Activated CD4-positive, alpha-beta T cell treated with anti-CD3 and anti-CD28 coated beads for 1 hour (primary cell): ENCODE measurements around the gene COL4A1.

Experiments
- DNase-seq: peaks from one replicate; pipeline ENCODE4 v3.0.0-alpha.2; 2020

Gene COL4A1

DNA sequence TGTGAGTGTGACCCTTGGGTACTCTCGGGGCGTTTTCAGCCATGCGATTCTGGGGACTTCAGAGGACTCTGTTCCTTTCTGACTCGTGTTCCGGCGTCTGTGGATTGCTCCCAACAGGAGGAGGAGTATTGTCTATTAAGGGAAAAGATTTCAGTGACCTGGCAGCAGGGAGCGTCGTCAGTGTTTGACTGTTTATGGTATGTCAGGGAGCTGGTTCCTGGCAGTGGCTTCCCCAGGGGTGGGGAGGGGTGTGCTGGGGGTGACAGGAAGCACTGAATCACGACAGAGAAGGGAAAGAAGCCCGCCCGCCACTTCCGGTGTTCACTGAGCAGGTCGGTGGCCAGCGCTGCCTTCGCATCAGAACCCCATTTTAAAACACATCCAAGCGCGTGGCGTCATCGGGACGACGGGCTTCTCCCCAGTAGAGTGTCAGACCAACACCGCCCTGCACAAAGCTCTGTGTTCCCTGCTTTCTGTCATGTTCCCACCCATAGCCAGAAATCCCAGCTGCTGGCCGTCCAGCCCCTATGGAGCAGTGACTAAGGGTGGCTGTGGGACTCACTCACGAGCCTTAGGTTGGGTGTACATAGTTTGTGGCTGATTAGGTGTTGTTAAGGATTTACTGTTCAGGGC lies 34.0 kb upstream of the COL4A1 start:
- DNase-seq = peak; percentile 50

DNA sequence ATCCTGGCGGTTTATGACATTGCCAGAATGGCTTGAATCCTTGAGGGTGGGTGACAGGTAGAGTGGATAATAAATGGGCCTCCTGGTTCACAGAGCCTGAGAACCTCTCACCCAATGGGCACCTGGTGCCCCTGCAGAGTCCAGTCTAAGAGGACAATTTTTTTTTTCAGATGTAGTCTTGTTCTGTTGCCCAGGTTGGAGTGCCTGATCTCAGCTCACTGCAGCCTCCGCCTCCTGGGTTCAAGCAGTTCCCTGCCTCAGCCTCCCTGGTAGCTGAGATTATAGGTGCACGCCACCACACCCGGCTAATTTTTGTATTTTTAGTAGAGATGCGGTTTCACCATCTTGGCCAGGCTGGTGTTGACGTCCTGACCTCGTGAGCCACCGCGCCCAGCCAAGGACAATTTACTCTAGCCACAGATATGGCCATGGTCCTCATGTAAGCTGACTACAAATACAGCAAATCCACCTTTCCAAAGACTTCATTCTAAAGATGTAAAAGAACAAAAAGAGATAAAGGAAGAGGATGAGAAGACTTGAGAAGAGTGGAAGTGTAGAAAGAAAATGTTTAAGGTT lies 33.1 kb upstream of the COL4A1 start:
- DNase-seq = no peak

DNA sequence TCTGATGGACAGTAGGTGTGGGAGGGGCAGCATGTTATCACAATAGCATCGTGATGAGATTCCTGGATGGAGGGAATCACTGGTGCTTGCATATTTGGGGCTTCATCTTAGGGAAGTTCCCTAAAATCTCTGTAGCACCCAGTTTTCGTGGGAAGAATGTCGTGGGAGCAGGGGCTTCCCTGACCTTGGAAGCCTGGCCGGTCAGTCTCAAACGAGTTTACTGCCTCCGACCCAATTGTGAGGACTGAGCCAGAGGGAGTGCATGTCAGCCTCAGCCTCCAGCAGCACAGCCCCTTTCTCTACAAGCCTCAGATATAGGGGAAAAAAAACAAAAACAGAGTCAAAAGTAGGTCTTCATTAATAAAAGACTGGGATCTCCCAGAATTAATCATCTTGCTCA lies 32.3 kb upstream of the COL4A1 start:
- no peak for DNase-seq

DNA sequence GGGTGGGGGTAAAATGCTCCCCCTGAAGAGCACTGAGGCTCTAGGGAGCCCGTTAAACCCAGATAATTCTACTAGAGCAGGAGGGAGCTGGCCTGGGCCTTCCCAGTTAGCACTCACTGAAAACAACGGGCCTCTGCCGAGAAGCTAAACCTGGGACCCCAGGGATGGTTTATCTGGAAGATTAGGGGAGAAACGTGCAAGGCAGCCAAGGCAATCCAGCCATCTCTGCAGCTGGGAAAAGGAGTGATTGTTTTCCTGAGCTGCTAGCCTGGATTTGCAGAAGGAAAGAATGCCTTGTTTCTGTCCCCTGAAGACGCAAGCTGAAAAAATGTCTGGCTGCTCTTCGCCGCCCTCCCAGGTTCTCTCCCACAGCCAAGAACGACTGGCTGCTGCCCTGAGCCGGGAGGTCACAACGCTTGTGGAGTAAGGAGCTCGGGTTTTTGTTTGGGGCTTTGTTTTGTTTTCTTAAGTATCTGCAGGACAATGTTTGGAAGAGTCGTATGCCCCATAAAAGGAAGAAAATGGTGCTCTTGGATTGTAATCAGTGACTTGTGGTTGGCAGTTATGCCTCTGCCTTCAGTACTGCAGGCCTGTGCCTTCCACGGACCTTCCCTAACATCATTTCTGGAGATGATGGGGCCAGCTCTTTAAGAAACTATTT lies 31.6 kb upstream of the COL4A1 start:
- no peak for DNase-seq

DNA sequence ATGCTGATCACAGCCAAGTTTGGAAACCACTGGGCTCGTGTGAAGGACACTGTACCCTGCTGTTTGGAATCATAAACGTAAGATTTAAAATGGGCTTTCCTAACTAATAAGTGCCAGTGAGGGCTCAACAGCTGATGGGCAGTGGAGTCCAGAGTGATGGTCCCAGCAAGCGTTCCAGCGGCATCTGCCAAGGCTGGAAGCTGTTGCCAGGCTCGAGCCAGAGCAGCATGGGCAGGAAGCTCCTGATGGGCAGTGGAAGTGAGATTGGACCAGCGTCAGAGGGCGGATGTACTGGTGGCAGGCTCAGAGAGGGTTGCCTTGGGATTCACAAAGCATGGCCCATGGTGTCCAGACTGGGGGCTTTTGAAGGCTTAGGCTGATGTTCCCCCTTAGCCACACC lies 30.3 kb upstream of the COL4A1 start:
- DNase-seq = no peak

DNA sequence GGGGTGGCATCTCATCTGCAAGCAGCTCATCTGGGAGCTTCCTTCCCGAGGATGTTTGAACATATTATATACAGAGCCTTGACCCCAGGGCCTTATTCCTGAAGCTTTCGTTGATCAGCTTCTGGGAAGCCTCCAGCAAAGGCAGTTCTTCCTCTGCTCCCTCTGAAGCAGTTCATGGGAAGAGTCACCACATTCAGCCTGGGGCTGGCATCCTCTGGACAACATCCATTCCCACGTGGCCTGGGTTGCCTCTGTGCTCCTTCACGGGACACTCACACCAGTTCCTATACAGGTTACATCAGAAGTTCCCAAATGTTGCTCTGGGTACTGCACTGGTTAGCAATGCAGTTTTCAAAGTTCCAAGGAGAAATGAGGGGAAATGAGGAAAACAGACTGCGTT lies 29.7 kb upstream of the COL4A1 start:
- DNase-seq = no peak

DNA sequence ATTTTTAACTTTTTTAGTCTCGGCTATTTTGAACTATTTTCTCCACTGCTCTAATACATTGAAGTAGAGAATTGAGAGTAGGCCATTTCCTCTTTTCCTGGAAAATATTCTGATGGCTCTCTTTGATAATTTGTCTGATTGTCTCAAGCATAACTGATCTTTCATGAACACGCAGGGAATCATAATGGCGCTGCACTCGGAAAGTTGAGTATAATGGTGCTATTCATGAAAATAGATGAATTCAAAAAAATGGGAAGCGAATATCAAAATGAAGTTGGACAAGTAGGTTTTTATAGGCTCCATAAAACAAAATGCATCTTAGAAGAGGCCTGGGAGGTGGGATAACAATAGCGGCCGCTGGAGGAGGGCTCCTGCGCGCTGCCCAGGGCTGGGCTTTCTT lies 29.2 kb upstream of the COL4A1 start:
- DNase-seq = no peak

DNA sequence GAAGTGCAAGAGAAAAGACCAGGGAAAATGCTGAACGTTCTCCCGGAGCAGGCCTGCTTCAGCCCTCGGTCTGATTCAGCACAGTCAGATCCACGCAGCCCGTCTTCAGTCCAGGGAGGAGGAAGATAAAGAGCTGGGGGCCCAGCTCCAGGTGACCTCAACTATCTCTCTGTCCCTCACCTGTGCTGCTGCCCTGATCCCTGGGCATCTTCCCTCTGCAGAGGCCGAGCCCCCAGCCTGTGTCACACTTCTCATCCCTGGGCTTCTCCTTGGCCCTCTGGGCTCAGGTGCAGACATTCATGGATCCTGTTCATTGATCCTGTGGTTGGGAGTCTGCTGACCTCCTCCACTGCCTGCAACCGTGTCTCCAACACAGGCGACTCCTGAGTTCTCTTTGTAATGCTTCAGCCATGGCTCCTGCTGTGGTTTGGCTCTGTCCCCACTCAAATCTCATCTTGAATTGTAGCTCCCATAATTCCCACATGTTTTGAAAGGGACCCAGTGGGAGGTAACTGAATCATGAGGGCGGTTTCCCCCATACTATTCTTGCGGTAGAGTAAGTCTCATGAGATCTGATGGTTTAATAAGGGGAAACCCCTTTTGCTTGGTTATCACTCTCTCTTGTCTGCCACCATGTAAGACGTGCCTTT lies 28.0 kb upstream of the COL4A1 start:
- DNase-seq = no peak

DNA sequence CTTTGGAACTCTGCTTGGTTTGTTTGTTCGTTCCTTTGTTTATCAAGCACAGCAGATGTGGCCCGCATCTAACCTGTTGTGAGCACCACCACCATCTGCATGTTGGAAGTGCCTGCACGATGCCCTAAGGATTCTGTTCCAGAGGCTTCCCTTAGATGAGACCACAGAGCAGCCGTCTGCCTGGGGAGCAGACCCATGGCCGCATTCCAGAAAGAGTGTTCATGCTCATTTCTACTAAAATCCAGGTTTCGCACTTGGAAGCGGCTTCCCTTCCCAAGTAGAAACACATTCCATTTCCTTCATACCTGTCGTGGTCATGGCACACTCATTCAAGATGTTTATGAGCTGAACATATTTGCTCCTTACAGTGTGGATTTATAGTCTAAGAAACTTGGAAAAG lies 27.3 kb upstream of the COL4A1 start:
- DNase-seq = no peak

DNA sequence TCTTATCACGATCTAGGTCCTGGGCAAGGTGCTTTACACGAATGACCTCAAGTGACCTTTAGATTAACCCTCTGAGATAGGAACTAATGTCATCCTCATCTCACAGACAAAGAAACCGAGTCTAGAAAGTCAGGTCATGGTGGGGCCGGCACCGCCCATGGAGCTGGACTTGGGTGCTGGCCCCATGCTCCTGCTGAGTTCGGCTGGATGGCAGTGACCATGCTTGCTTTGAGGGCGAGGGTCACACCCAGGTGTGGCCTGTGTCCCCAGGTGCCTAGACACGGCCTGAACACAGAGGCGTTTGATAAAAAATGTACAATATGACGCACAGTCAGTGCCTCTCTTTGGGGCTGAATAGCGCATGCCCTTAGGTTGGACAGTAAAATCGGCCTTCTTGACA lies 26.9 kb upstream of the COL4A1 start:
- no peak for DNase-seq

DNA sequence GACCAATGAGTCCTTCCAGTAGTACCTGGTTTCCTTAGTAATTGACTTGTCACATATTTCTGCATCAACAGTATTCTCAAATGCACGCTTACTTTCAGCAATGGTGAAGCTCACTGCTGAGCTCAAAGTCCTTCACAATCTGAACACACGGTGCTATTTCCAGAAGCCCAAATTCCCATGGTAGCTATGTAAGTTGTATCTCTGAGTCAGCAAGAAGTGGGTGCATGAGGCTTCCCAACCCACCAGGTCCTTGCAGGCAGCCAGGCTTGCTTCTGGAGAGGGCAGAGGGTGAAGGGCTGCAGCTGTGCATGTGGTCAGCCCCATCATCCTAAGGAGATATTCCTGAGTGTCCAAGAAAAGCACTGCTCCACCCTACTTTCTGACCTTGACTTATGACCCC lies 25.8 kb upstream of the COL4A1 start:
- no peak for DNase-seq

DNA sequence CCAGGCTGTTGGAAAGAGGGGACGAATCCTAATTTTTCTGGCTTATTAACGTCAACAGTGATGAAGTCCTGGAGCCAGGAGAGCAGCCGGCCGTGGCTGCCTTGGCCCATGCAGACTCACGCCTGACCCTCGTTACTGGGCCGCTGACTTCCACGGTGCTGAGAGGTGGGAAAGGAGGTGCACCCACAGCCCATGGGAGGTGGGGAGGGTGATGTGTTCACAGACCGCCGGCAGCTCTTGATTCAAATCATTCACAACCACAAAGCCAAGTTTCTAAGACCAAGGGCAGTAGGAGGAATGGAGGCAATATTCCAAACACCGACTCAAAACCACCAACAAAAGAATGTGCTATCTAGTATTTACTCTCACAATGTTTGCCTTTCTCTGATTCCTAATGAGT lies 24.4 kb upstream of the COL4A1 start:
- DNase-seq = no peak

DNA sequence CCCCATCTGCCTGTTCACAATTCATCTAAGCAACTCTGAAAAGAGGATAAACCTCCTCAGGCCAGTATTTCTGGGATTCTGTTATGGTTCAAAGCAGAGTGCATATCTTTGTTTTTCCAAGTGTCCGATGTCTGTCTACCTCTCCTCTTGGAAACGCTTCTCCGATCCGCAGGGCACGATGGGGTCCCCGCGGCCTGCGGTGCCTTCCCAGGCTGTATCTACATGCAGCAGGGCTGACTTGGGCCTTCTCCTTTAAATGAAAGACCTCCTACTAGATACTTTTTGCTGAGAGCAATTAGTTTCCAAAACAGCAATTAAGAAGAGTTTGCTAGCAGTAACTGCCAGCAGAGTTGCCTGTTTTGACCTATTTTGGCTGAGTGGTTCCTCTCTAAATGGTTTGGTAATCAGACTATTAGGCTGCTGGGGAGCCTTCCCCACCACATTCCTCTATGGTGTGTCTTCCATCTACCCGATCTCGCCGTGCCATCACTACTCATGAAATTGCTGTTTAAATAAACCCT lies 23.6 kb upstream of the COL4A1 start:
- DNase-seq = no peak

DNA sequence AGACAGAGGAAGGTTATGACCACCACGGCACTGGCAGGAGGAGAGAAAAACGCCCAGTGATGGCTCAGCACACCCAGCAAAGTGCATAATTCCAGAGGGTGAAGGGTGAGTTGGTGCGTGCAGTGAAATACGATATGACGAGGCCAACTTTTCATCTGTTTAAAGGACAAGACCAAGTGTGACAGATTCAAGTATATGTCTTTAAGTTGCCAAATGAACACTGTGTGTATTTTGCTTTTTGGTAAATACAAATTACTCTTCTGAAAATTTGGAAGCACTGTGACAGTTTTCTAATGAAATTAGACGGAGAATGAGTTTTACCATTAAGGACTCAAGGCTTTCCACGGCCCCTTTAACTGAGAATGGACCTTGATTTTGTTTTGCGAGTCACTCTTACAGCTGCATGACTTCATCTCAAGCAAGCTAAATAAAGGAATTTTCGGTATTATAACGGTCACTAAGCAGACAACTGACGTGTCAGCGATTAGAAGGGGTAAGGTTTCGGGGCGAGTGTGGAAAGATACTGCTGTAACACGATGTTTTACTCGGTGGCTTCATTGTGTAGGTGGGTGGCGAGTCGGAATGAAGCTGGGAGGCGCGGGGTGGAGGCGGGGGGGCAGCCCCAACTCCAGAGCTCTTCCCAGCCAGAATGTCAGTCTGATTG lies 23.0 kb upstream of the COL4A1 start:
- no peak for DNase-seq

DNA sequence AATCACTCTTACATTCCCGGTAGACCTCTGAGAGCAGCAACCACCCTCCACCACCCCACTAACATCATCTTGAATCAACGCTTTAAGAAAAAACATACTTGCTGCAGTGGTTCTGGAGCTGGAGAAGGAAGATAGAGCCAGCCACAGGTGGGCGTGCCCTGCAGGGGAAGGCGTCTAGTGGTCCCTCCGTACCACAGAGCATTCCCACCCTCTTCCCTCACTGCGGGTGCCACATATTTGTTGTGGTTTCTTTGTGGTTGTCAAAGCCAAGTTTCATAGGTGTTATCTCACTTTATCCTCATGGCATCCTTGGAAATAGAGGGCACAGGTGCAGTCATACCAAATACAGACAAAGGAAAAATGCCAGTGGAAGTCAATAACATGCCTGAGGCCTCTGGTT lies 22.3 kb upstream of the COL4A1 start:
- DNase-seq = no peak

DNA sequence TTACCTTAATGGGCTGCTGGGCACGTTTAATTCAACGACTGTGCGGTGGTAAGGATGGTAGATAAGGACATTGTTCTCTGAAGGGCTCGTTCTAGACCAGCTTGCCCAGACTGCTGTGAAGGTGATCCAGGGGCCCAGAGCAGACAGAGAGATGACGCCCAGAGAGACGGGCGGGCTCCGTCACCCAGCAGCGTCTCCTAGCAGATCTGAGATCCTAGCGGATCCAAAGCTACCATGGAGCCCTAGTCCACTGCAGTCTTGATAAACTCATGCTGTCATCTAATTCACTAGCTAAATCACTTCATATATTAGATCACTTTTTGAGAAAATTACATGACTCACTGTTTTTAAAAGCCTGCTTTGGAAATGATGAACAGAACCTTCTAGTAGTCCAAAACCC lies 21.6 kb upstream of the COL4A1 start:
- DNase-seq = no peak

DNA sequence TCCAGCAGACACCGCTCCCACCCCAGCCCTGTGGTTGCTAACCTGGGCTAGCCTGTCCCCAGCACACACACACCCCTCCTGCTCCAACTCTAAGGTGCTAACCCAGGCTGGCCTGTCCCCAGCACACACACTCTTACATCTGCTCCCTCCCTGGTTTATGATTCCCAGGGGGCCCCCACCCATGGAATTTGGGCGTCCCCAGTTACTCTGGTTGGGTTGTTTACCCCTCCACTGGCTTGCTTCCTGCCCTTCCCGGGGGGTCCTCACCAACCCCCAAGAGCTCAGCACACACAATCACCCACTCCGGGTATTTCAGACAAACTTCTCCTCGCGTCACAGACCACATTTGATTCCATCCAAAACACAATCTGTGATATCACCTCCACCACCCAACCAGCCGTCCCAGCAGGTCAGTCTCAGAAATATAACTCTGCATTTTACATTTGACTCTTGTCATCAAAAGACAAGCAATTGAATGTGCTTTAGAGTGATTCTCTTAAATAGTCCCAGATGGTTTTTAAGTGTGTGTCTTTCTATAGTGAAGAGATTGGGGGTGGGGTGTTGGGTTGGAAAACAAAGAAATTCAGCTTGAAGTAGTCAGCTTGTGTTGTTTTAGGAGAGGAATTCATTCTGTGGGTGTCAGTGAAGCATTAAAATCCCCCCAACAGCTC lies 20.2 kb upstream of the COL4A1 start:
- no peak for DNase-seq

DNA sequence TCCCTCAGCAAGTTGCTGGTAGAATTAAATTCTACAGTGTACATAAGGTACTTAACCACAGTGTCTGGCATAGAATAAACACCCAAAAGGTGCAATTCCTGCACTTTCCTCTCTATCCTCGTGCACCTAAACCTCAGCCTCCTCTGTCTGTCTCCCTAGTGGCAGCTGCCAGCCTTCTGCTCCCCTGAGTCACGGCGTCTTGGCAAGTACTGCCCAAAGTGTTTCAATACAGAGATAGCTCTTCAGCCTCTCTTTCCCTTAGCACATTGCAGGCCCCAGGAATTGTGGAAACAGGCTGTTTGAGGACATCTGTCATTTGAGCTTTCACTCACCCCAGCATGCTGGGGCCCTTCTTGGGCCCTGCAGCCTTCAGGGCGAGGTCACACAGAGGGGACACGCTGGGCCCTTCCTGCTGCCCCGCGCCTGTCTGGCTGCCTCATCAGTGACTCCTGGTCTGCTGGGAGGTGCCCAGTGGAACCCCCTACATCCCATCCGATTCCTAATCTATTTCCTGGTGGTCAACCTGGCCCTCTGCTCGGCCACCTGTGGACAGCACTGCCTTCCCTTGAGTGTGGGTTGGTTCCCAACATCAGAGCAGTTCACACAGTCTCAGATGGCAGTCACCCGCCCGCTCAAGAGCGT lies 19.4 kb upstream of the COL4A1 start:
- DNase-seq = no peak

DNA sequence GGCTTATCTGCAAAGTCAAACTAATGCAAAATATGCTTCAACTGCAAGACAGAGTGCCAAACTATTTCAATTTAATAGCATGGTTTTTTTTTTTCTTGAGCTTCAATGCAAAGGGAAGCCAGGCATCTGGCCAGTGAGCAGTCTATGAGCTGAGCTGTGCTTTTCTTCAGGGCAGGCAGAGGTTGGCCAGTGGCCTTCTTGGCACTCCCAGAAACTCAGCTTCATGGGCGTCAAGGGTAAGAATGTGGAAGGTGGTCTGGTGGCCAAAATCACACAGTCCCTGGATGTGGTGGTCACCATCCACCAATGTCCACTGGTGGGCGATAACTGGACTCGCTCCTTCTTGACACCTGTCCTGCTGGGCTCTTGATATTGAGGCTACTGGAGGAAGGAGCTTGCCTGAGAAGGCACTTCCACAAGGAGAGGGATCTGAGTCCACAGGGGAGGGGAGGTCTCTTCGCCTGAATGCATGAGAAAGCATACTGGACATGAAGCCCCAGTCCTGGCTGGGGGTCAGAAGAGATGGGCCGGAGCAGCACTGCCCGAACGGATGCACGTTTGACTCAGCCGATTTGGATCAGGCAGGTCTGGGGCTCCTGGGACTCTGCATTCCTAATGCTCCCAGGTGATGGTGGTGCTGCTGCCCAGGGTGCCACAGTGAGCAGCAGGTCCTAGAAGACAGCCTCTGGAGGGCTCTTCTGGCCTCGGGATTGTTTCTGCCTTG lies 17.2 kb upstream of the COL4A1 start:
- no peak for DNase-seq

DNA sequence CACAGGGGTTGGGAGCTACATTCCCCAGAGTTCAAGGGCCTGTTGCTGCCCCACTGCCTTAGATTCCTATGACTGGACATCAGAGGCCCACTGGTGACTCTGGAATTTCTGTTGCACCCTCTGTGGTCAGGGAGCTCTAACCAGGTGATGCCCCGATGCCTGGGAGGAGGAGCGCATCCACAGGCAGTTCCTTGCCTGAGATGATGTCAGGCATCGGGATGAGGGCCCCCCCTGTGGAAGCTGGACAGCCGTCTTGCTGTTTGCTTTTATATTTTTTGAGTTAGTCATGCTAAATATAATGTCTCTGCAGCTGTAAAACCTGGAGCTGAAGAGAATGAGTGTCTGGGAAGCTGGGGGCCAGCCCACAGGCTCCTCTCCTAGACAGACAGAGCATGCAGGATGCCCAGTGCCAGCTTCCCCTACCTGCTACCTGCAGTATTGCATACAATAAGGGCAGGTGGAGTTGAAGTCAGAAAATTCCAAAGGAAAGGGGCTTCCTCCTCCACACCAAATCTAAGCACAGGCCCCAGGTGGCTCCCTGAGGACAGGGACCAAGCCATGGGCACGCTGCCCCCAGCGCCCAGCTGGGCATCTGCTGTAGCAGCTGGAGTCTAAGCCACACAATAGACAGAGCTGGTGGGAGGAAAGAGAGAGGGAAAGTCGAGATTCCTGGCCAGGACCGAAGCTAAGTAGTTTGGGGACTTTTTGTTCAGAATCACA lies 16.4 kb upstream of the COL4A1 start:
- DNase-seq = no peak

DNA sequence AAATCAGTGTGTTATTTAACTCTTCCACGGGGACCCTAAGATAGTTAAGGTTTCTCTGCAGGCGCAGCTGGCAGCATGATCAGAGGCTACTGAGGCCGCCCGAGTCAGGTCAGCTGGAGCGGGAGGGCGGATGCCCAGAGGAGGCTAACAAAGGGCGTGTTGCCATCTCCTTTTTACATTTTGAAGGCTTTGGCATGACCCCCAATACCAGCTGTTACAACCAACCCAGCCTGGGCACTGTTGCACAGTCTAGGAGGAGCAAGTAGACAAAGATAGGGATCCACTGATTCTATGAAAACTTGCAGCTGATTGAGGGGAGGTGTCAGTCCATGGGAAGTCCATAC lies 15.8 kb upstream of the COL4A1 start:
- no peak for DNase-seq
